ENCODE measurements around the gene RFX5. TPM values are rescaled to one million over a fixed set of nuclear protein-coding genes. Genes with fewer than 3 reads are reported as not detected.

Gene RFX5
- total RNA-seq, 1 donor from 2014 or later = 61.3 TPM

GRCh38 chr1:151312826-151313225 lies 34.2 kb downstream of the RFX5 start:
- TF ChIP-seq EZH2 (IDR thresholded peaks at IDR 0.05; ENCODE audit: insufficient read depth, low read length) (no peak), CTCF (IDR thresholded peaks at IDR 0.05; ENCODE audit: insufficient read depth, low read depth, low read length) (no peak)
- H3K27ac ChIP-seq (ENCODE audit: low read depth, low read length) = peak overlapping the region; percentile 92
- DNase-seq (ENCODE audit: low read depth) (no peak), FAIRE-seq (no peak)
- no peaks in the 10 kb centered on the region for H3K27me3 ChIP-seq (ENCODE audit: insufficient read depth, low read length)
- H3K4me3 ChIP-seq (ENCODE audit: insufficient read depth, low read depth, low read length) = no peak overlapping the region
- no peak overlapping the region for H3K9ac ChIP-seq (ENCODE audit: low read length)
- peaks cover 44% of the 10 kb centered on the region for H4K20me1 ChIP-seq (ENCODE audit: insufficient read depth, low read length)
- H3K36me3 ChIP-seq (ENCODE audit: insufficient read depth, low read length) = peaks cover 28% of the 10 kb centered on the region
- H3K27ac Mint-ChIP-seq (ENCODE audit: unreplicated experiment) = peak overlapping the region; percentile 100
- no peak overlapping the region for H2AFZ ChIP-seq (ENCODE audit: low read depth, low read length)
- H3K4me1 Mint-ChIP-seq (ENCODE audit: low read depth, unreplicated experiment) = peaks cover 63% of the 10 kb centered on the region
- H3K27me3 Mint-ChIP-seq (ENCODE audit: low read depth, unreplicated experiment) = no peaks in the 10 kb centered on the region
- H3K4me2 ChIP-seq (ENCODE audit: low read length) = peak overlapping the region; percentile 70
- H3K9me3 Mint-ChIP-seq (ENCODE audit: unreplicated experiment) = no peaks in the 10 kb centered on the region
- peaks cover 64% of the 10 kb centered on the region for H3K79me2 ChIP-seq (ENCODE audit: insufficient read depth, low read length)
- peak overlapping the region; percentile 73 for H3K4me3 Mint-ChIP-seq (ENCODE audit: unreplicated experiment)
- H3K9me3 ChIP-seq (ENCODE audit: insufficient read depth, low read depth, low read length) = no peaks in the 10 kb centered on the region
- peaks cover 32% of the 10 kb centered on the region for H3K36me3 Mint-ChIP-seq (ENCODE audit: low read depth, unreplicated experiment)
- peaks cover 56% of the 10 kb centered on the region for H3K4me1 ChIP-seq (ENCODE audit: insufficient read depth, low read length)

GRCh38 chr1:151312411-151312810 lies 34.6 kb downstream of the RFX5 start:
- peak overlapping the region; percentile 70 for H3K9ac ChIP-seq (ENCODE audit: low read length)
- H3K27me3 ChIP-seq (ENCODE audit: insufficient read depth, low read length) = no peaks in the 10 kb centered on the region
- peaks cover 45% of the 10 kb centered on the region for H4K20me1 ChIP-seq (ENCODE audit: insufficient read depth, low read length)
- H3K36me3 Mint-ChIP-seq (ENCODE audit: low read depth, unreplicated experiment) = peaks cover 34% of the 10 kb centered on the region
- peaks cover 32% of the 10 kb centered on the region for H3K36me3 ChIP-seq (ENCODE audit: insufficient read depth, low read length)
- peak overlapping the region; percentile 70 for H3K4me2 ChIP-seq (ENCODE audit: low read length)
- H3K27ac ChIP-seq (ENCODE audit: low read depth, low read length) = peak overlapping the region; percentile 92
- peaks cover 60% of the 10 kb centered on the region for H3K79me2 ChIP-seq (ENCODE audit: insufficient read depth, low read length)
- peak overlapping the region; percentile 100 for H3K27ac Mint-ChIP-seq (ENCODE audit: unreplicated experiment)
- FAIRE-seq (no peak), DNase-seq (ENCODE audit: low read depth) (no peak)
- no peak overlapping the region for H3K4me3 ChIP-seq (ENCODE audit: insufficient read depth, low read depth, low read length)
- H3K4me1 ChIP-seq (ENCODE audit: insufficient read depth, low read length) = peaks cover 56% of the 10 kb centered on the region
- H3K27me3 Mint-ChIP-seq (ENCODE audit: low read depth, unreplicated experiment) = no peaks in the 10 kb centered on the region
- no peak for TF ChIP-seq CTCF (IDR thresholded peaks at IDR 0.05; ENCODE audit: insufficient read depth, low read depth, low read length)
- no peak for TF ChIP-seq EZH2 (IDR thresholded peaks at IDR 0.05; ENCODE audit: insufficient read depth, low read length)
- no peak overlapping the region for H2AFZ ChIP-seq (ENCODE audit: low read depth, low read length)
- H3K9me3 Mint-ChIP-seq (ENCODE audit: unreplicated experiment) = no peaks in the 10 kb centered on the region
- H3K9me3 ChIP-seq (ENCODE audit: insufficient read depth, low read depth, low read length) = no peaks in the 10 kb centered on the region
- peak overlapping the region; percentile 73 for H3K4me3 Mint-ChIP-seq (ENCODE audit: unreplicated experiment)
- peaks cover 63% of the 10 kb centered on the region for H3K4me1 Mint-ChIP-seq (ENCODE audit: low read depth, unreplicated experiment)

GRCh38 chr1:151311589-151312331 lies 35.3 kb downstream of the RFX5 start:
- H4K20me1 ChIP-seq (ENCODE audit: insufficient read depth, low read length) = peaks cover 45% of the 10 kb centered on the region
- Mint-ChIP-seq H3K9me3 (ENCODE audit: unreplicated experiment) (no peaks in the 10 kb centered on the region), H3K27ac (ENCODE audit: unreplicated experiment) (peak overlapping the region; percentile 100), H3K4me1 (ENCODE audit: low read depth, unreplicated experiment) (peaks cover 63% of the 10 kb centered on the region), H3K27me3 (ENCODE audit: low read depth, unreplicated experiment) (no peaks in the 10 kb centered on the region), H3K4me3 (ENCODE audit: unreplicated experiment) (peak overlapping the region; percentile 64), H3K36me3 (ENCODE audit: low read depth, unreplicated experiment) (peaks cover 39% of the 10 kb centered on the region)
- peaks cover 56% of the 10 kb centered on the region for H3K4me1 ChIP-seq (ENCODE audit: insufficient read depth, low read length)
- peaks cover 37% of the 10 kb centered on the region for H3K36me3 ChIP-seq (ENCODE audit: insufficient read depth, low read length)
- H3K79me2 ChIP-seq (ENCODE audit: insufficient read depth, low read length) = peaks cover 58% of the 10 kb centered on the region
- H3K9me3 ChIP-seq (ENCODE audit: insufficient read depth, low read depth, low read length) = no peaks in the 10 kb centered on the region
- peak overlapping the region; percentile 70 for H3K9ac ChIP-seq (ENCODE audit: low read length)
- H3K27me3 ChIP-seq (ENCODE audit: insufficient read depth, low read length) = no peaks in the 10 kb centered on the region
- H3K4me2 ChIP-seq (ENCODE audit: low read length) = peak overlapping the region; percentile 70
- peak overlapping the region; percentile 92 for H3K27ac ChIP-seq (ENCODE audit: low read depth, low read length)
- H3K4me3 ChIP-seq (ENCODE audit: insufficient read depth, low read depth, low read length) = peak overlapping the region; percentile 1
- H2AFZ ChIP-seq (ENCODE audit: low read depth, low read length) = no peak overlapping the region
- TF ChIP-seq EZH2 (IDR thresholded peaks at IDR 0.05; ENCODE audit: insufficient read depth, low read length) = no peak
- no peak for TF ChIP-seq CTCF (IDR thresholded peaks at IDR 0.05; ENCODE audit: insufficient read depth, low read depth, low read length)
- DNase-seq (ENCODE audit: low read depth) (peak; percentile 99), FAIRE-seq (peak; percentile 97)
